Hematopoietic multipotent progenitor cell treated with erythropoietin and hydrocortisone succinate and interleukin-3 and kit ligand, for 17 days (in vitro differentiated cells): Measurements from ENCODE around the gene SPATA20.

Experiments
- DNase-seq: peaks from one replicate; pipeline ENCODE4 v3.0.0-alpha.2; 2015; ENCODE audit warnings: low spot score

Gene SPATA20

GRCh38 chr17:50547035-50547735 lies at the start of gene SPATA20:
TSS of gene SPATA20 (plus strand) at chr17:50547174. CDS start at chr17:50547209, 35 bp downstream.
- DNase-seq = peak; percentile 64

DNA sequence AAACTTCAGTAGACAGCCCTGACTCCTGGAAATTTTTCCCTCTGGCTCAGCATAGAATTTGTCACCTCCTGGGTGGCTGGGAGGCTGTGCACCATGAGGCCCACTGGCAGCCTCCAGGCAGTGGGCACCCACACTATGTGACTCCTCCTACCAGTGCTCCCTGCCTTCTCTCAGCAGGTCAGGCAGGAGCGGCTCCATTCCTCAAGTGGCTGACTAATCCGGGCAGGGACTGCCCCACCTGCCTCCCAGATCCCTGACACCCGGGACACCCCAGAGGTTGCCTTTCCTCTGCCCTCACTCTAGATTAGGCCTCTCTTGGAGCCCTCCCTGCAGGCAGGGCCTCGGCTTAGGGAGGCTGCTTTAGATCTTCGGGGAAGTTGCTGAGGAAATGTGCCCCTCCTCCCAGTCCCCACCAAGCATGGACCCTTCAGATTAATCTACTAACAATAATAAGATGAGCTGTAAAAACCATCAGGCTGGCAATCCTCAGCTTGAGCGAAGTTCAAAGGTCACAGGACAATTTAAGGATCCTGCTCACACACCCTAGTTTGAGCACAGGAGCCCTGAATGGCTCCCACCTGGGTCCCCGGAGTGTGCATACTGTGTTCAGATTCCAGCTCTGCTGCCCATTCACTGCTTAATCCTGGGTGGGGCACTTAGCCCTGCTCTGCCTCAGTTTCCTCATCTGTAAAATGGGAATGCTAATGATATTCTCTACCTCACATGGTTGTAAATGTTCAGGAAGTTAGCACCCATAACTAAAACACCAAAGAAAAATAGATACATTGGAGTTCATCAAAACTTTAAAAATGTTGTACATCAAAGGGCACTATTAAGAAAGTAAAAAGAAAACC lies 48.7 kb upstream of the SPATA20 start:
- DNase-seq = no peak

DNA sequence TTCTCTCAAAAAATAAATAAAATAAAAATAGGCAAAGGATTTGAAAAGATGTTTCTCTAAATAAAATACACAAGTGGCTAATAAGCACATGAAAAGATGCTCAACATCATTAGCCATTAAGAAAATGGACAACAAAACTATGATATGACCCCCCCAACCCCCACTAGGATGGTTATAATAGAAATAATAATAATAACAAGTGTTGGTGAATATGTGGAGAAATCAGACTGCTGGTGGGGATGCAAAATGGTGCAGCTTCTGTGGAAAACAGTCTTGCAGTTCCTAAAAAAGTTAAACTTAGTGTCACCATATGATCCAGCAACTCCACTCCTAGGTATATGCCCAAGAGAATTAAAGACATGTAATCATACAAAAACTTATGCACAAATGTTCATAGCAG lies 47.7 kb upstream of the SPATA20 start:
- DNase-seq = no peak

GRCh38 chr17:50499721-50500120 lies 47.3 kb upstream of the SPATA20 start:
- DNase-seq = no peak

GRCh38 chr17:50501054-50501453 lies 45.9 kb upstream of the SPATA20 start:
- peak; percentile 34 for DNase-seq

GRCh38 chr17:50502301-50502990 lies 44.5 kb upstream of the SPATA20 start:
- DNase-seq = no peak

DNA sequence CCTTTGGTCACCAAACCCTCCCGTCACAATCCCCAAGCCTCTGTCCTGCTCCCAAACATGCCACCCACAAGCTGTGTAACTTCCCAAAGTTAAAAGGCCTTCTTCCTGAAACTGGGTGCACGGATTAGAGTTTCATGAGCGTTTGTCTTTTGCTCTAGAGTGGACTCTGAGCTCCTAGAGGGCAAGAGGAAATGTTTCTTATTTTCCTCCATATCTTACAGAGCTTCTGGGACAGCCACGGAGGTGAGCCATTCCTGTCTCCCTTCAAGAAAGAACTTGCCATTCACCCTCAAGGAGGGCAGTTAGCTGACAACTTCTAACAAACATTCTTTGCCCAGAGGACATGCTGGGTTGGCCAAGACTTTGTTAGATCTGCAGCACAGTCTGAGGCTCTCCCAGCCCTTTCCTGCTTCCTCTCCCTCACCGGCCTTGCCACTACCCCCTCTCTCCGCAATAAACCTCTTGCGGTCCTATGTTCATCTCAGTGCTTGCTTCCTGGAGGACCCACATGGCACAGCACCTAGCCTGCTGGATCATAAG lies 41.3 kb upstream of the SPATA20 start:
- DNase-seq = no peak

GRCh38 chr17:50506298-50506697 lies 40.7 kb upstream of the SPATA20 start:
- DNase-seq = no peak

- DNase-seq = peak; percentile 65
These were observed 39.0 kb upstream of the SPATA20 start, which contains the start of gene MYCBPAP for GRCh38 chr17:50507871-50508572. TSS of gene MYCBPAP (plus strand) at chr17:50508439. CDS start at chr17:50508675, 236 bp downstream.

DNA sequence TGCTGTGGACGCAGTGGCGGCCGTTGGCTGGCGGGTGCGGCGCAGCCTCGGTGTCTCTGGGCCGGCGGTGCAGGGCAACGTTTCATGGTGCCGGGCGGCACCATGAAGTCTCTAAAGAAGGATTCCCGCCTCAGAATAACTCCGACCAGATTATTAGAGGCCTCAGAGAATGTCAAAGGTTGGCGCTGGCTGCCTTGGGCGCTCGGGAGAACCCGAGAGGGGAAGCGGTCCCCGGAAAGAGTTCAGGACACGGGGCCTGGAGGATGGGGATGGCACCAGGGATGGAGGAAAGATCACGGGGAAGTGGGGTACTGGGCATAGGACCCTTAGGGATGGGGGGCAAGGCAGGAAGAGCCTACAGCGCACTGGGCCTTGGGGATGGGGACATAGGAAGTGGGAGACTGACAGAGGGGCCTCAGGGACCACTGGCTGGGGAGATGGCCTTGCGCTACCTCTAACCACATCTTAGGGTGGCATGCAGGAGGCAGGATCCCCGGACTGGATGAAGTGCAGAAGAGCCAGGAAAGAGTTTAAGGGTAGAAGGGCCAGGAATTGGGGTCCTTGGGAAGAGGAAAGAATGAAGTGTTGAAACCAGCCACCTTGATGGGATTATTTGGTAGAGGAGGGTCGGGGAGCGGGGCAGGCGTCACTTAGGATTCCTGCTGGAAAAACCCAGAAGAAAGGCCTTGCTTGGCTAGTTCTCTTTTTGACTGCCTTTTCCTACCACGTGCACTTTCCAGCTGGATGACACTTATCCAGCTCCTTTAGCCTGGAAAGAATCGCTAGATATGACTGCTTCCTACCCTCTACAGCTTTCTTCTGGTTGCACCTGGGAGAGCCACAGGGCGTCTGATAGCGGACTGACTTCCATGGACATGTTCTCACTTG lies 38.2 kb upstream of the SPATA20 start:
- DNase-seq = no peak

DNA sequence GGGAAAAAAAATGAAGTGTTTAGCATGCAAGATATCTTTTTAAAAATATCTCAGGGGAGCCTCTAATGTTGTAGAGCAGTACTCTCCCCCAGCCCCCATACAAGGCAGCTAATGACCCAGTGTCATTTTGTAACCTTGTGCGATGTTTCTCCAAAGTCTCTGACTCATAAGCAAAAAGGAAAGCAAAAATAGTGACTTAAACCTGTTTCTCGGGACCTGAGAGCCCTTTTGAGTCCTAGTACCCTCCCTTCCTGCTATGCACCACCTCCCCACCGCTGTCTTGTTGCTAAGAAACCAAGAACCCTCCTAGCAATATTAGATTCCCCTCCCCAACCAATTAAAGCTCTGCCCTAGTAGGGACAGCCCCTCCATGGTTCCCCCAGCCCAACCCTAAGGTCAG lies 35.9 kb upstream of the SPATA20 start:
- DNase-seq = no peak

DNA sequence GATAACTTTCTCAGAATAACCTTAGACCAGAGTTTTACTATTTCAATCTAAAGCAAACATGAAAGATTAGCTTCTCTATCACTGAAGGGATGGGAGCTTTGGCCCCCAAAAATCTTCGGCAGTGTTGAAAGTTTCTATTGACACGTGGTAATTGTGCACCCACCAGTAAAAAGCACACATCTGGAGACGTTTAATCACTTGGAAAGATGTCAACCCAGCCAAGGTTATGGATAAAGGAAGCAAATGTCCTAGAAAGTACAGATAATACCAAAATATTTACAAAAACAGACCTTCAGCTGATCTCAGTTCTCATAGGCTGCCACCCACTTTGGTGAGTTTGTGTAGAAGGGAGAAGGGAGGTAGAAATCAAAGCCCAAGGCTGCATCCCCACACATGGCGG lies 33.5 kb upstream of the SPATA20 start:
- no peak for DNase-seq

DNA sequence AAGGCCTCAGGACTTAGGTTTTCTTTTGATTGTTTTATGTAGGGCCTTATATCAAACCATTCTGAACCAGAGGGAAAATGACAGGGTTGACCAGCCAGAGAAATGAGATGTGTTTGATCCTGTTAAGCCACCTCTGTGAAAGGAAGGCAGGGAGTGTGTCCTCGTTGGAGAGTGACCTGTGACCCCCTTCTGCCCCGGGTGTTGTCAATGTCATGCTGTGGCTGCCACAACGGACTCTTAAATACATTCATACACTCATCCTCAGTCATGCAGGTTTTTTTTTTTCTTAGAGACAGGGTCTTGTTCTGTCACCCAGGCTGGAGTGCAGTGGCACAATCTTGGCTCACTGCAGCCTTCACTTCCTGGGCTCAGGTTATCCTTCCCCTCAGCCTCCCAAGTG lies 32.6 kb upstream of the SPATA20 start:
- DNase-seq = no peak

GRCh38 chr17:50514936-50515702 lies 31.9 kb upstream of the SPATA20 start:
- DNase-seq = no peak

DNA sequence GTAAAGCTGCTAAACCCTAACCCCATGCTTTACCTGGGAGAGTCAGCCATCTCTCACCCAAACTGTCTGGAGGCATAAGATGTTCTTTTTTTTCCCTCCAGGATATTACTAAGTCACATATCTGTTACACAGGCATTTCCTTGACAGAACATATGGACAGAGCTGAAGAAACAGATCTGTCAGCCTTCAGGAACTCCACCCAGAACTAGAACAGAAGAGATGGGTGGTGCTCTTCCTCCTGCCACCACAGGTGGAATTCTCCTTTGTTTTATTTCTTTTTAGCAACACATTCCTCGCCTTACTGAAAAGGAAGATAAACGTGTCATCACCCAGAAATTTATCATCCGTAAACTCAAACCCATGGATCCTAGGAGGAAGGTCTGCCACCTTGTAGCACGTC lies 30.0 kb upstream of the SPATA20 start:
- DNase-seq = no peak

- DNase-seq = no peak
These were observed 29.2 kb upstream of the SPATA20 start for GRCh38 chr17:50517504-50518383.

DNA sequence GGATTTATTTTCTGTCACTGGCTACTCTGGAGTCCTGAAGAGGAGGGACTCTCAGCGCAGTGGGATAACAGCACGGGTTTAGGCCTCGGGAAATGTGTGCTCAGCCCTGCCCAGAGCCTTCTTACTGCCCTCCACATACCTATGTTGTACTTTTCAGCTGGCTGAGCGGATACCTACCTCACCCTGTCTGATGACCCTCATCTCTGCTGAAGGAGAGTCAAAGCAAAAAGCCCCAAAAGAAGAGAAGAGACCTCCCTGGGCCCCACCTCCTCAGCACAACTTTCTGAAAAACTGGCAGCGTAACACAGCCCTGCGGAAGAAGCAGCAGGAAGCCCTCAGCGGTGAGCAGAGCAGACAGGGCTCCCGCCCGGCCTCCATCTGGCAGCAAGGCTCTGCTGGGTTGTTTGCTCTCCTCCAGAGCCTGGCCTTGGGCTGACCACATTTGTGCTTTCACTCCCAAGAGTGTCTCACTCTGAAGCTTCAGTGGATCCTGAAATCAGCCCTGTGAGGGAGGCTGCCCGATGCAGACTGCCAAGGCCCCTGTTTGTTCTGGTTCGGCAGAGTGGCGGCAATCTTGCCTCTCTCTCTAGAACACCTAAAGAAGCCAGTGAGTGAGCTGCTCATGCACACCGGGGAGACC lies 28.5 kb upstream of the SPATA20 start:
- DNase-seq = no peak

DNA sequence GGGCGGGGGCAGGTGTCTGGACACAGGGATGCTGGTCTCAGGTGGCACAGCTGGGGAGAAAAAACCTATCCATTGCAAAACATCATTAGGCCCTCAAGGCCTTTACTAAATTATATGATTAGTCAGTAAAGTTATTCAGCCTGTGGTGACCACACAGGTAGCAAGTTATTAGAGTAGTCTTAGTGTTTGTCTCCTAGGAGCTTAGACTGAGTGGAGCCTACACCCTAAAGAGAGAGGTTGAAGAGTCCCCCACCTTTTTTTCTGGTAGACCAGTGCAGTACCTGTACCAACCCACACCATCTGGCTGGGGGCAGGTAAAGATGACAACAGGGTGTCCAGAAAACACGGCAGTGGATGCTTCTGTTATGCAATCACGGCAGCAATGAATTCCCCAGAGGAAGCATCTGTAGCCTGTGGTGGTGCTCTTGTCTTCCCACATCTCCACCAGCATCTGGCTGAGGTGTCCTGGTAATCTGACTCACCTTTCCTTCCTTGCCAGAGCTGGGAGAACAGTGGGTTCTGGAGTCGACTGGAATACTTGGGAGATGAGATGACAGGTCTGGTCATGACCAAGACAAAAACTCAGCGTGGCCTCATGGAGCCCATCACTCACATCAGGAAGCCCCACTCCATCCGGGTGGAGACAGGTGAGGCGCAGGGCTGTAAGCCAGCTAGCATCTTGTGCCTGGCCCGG lies 27.7 kb upstream of the SPATA20 start:
- DNase-seq = no peak
